Ovary (tissue), 9 donors: ENCODE measurements around the gene NBPF3. TPM values are rescaled to one million over a fixed set of nuclear protein-coding genes. Genes with fewer than 3 reads are reported as not detected.
"Not testable (repeated sequence)": the region's sequence is repeated elsewhere in the genome, so short reads cannot be mapped to it uniquely, and the experiment has no call there.

ENCODE experiments used
- DNase-seq, 5 donors: peaks; one replicate each; pipeline ENCODE4 v3.0.0-alpha.2; 2019 to 2020
- H3K27ac ChIP-seq, 2 donors: fragments of 200-600 bp; one replicate each; pipeline versions ENCODE4 v1.5.1 to v1.8.0; 2019 to 2022
- H3K27me3 ChIP-seq: fragments of 200-600 bp; one replicate; pipeline ENCODE4 v1.8.0; 2022
- H3K36me3 ChIP-seq: fragments of 200-600 bp; sonication (generic); one replicate; pipeline ENCODE4 v1.5.1; 2019
- H3K4me1 ChIP-seq: one replicate; pipeline ENCODE4 v1.8.1; 2013; ENCODE audit warnings: mild to moderate bottlenecking, moderate library complexity; ENCODE audit not compliant: insufficient read depth
- H3K4me3 ChIP-seq: fragments of 200-600 bp; sonication (generic); one replicate; pipeline ENCODE4 v1.5.1; 2017
- H3K9me3 ChIP-seq, 2 donors: fragments of 200-600 bp in 1 of 2; sonication (generic) in 1 of 2; one replicate each; pipeline versions ENCODE4 v1.5.1 to v1.8.1; 2013 to 2019; ENCODE audit warnings: mild to moderate bottlenecking in 1 of 2, moderate library complexity in 1 of 2
- EP300 ChIP-seq: sonication (generic); formaldehyde crosslinking; IDR thresholded peaks from one replicate; pipeline ENCODE4 v1.6.1; 2017; ENCODE audit warnings: antibody characterized with exemption
- POLR2A ChIP-seq: fragments of 450-650 bp; IDR thresholded peaks from one replicate; pipeline ENCODE4 v1.6.1; 2017; ENCODE audit warnings: antibody characterized with exemption, mild to moderate bottlenecking, moderate library complexity
- WGBS, 3 donors: extraction: QIAGEN DNeasy Blood & Tissue Kit in 1 of 3; methylation state at CpG; one replicate each; pipeline versions ENCODE4 v1.1.5 to v1.1.7; 2013 to 2017; 5-methylcytosine and 5-hydroxymethylcytosine counted together
- intact Hi-C, 4 donors: fragments of 100-400 bp; cut with DNase I; formaldehyde crosslinking; loops; one replicate each; pipeline versions ENCODE4 v1.11.0 to v1.15.1; 2022 to 2023
- polyA plus RNA-seq, 2 donors: library from polyadenylated mRNA; stranded (reverse); fragments of 200-250 nt in 1 of 2; fragments of 350-450 nt in 1 of 2; fragmentation: Illumina TruSeq in 1 of 2; extraction: RNeasy Lipid Tissue Mini Kit (QIAGEN cat#74804) in 1 of 2; gene quantifications; one replicate each; pipeline ENCODE4 v1.2.3, GENCODE V29; 2013 to 2014
- total RNA-seq, 7 donors: library from RNA; depleted of rRNA in 2 of 7; stranded (reverse); fragments of >200 nt in 2 of 7; fragmentation: NEBNext Ultra II Directional in 3 of 7; extraction: Animal tissue kit (Norgen Biotek cat#: 25700) in 3 of 7; gene quantifications; one replicate each; pipeline versions ENCODE4 v1.1.0 to v1.2.4, GENCODE V29; 2016 to 2023
- TF ChIP-seq, protein P1 (sequence below), 3 donors: fragments of 450-650 bp in 2 of 3; fragments of 200-600 bp in 1 of 3; IDR thresholded peaks; one replicate each; pipeline versions ENCODE4 v1.5.1 to v1.8.0; 2016 to 2022; ENCODE audit warnings: antibody characterized with exemption in 3 of 3, mild to moderate bottlenecking in 1 of 3
- donor health status: DM: no; HTN: no; CAD: no; lungs with moderate emphysema.
- donor health status: DM: no; HTN: no; CAD: no.
- donor health status: Bipolar disorder and iron deficiency.
- donor health status: DM: yes; HTN: yes; CAD: no.
- donor health status: DM: no; HTN: no; CAD: no.
- donor health status: DM: yes; HTN: yes; CAD: no.

The NBPF3 gene
- total and polyA plus RNA-seq, 9 donors, result 4.2 to 11.1 (median 8.8) TPM

DNA sequence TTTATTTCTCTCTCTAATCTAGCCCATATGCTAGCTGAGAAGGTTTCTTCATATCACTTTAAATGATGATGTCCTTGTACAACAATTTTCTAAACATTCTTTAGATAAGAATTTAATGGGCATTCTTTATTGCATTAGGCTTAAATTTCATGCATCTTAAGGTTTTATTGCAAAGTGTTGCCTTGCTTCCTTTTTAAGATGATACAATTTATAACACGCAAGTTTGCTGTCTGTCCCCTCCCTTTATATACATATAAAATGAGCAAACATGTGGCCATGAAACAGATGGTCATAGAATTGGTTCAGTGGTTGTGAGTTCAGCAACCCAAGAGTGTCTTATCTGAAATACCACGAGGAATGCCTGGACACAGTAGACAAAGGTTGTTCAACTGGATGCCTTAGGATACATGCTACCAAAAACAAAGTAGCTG, 12.1 kb downstream of the NBPF3 start:
- H3K36me3 ChIP-seq, result no peaks in the 10 kb centered on the region
- intact Hi-C loops, result no loop called here
- H3K4me1 ChIP-seq, result no peaks in the 10 kb centered on the region
- H3K27ac ChIP-seq, result no peak overlapping the region
- TF ChIP-seq EP300, result no peak
- TF ChIP-seq POLR2A, result no peak
- TF ChIP-seq, protein P1, sequence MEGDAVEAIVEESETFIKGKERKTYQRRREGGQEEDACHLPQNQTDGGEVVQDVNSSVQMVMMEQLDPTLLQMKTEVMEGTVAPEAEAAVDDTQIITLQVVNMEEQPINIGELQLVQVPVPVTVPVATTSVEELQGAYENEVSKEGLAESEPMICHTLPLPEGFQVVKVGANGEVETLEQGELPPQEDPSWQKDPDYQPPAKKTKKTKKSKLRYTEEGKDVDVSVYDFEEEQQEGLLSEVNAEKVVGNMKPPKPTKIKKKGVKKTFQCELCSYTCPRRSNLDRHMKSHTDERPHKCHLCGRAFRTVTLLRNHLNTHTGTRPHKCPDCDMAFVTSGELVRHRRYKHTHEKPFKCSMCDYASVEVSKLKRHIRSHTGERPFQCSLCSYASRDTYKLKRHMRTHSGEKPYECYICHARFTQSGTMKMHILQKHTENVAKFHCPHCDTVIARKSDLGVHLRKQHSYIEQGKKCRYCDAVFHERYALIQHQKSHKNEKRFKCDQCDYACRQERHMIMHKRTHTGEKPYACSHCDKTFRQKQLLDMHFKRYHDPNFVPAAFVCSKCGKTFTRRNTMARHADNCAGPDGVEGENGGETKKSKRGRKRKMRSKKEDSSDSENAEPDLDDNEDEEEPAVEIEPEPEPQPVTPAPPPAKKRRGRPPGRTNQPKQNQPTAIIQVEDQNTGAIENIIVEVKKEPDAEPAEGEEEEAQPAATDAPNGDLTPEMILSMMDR (IDR thresholded peaks at IDR 0.05), result no peak
- no peaks in the 10 kb centered on the region for H3K9me3 ChIP-seq
- H3K27me3 ChIP-seq, result no peaks in the 10 kb centered on the region
- H3K4me3 ChIP-seq, result no peak overlapping the region
- 39 to 40% (median 39%) methylated on average over 2 of the region's 2 CpGs for WGBS, 3 donors
- no peak for DNase-seq

DNA sequence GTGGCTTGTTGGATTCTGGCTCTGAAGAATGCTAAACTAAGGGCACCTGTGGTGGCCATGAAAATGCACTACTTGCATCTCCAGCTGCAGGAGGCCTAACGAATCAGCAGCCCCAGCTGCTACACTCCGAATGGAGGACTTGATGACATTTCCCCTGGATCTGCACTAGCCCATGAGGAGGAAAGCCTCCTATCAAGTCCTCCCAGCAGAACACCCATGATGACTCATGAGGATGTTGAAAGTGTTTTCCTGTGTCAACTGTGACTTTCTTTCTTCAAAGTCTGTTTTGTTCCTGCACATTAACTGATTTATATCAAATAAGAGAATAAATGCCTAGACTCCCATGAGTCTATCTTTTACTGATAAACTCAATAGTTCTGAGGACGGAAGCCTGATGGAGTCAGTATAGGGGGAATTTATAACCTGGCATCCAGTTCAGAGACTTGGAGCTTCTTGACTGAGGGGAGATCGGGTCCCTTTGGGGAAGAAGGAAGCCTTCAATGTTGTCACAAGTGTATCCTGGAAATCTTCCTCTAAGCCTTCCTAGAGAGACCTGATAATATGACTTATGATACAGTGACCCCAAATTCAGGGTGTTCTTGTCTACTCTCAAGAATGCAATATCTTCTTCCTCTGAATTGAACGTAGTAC, 14.2 kb downstream of the NBPF3 start:
- WGBS, 3 donors, result 77 to 81% (median 78%) methylated on average over 5 of the region's 5 CpGs
- H3K9me3 ChIP-seq, H3K4me1 ChIP-seq, H3K4me3 ChIP-seq, DNase-seq, H3K36me3 ChIP-seq, intact Hi-C loops, H3K27ac ChIP-seq, H3K27me3 ChIP-seq: not testable (repeated sequence)

DNA sequence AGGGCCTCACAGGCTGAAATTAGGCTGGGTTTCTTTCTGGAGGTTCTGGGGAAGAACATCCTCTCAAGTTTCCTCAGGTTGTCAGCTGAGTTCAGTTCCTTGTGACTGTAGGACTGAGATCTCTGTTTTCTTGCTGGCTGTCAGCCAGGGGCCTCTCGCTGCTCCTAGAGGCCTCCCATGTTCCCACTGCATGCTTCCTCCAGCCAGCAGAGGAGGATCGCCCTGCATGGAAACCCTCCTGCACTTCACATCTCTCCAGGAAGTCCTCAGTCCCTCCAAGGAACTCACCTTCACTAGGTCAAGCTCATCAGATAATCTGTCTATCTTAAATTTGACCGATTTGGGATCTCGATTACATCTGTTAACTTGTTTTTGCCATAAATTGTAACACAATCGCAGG, 15.0 kb downstream of the NBPF3 start:
- DNase-seq, H3K27ac ChIP-seq, H3K4me3 ChIP-seq, H3K9me3 ChIP-seq, H3K27me3 ChIP-seq, H3K4me1 ChIP-seq, intact Hi-C loops, H3K36me3 ChIP-seq: not testable (repeated sequence)
- 84 to 93% (median 86%) methylated on average over 4 to 5 of the region's 5 CpGs for WGBS, 3 donors

DNA sequence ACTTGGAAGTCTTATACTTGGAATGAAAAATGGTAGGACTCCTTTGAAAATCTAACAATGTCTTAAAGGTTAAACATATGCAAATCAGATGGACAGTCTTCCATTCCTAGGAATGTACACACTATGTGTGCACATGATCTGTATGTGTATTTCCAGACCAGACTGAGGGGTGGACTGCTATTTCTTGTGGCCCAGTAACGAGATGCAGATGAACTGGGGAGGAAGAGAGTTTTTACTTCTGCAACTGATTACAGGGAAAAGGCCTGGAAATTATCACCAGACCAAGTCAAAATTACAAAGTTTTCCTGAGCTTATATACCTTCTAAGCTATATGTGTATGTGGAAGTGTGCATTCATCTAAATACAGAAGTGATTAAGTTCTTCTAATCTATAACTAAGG, 17.7 kb downstream of the NBPF3 start:
- H3K27me3 ChIP-seq, result no peaks in the 10 kb centered on the region
- no peaks in the 10 kb centered on the region for H3K9me3 ChIP-seq
- DNase-seq, result no peak
- H3K27ac ChIP-seq, result no peak overlapping the region
- 90 to 95% (median 92%) methylated on average over 1 of the region's 1 CpG for WGBS, 3 donors
- no peak overlapping the region for H3K4me3 ChIP-seq
- TF ChIP-seq, protein P1 (IDR thresholded peaks at IDR 0.05), result no peak
- no peaks in the 10 kb centered on the region for H3K4me1 ChIP-seq
- no peaks in the 10 kb centered on the region for H3K36me3 ChIP-seq
- intact Hi-C loops, result no loop called here

DNA sequence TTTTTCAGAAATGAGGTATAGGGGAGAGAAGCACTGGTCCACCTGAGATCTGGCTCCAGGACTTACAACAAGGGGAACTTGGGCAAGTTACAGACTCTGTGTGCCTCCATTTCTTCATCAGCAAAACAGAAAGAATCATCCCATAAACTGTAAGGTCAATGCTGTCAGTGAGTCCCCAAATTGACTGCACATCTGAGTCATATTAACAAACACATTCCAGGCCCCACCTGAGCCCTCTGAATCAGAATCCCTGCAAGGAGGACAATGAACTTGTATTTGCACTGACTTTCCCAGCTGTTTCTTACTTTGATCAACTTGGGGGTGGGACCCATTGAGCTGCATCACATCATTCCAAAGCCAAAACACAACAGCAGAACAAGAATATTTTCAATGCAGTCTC, 25.2 kb downstream of the NBPF3 start:
- H3K4me3 ChIP-seq, H3K36me3 ChIP-seq, H3K4me1 ChIP-seq, H3K27ac ChIP-seq, DNase-seq, H3K27me3 ChIP-seq, intact Hi-C loops, H3K9me3 ChIP-seq: not testable (repeated sequence)

DNA sequence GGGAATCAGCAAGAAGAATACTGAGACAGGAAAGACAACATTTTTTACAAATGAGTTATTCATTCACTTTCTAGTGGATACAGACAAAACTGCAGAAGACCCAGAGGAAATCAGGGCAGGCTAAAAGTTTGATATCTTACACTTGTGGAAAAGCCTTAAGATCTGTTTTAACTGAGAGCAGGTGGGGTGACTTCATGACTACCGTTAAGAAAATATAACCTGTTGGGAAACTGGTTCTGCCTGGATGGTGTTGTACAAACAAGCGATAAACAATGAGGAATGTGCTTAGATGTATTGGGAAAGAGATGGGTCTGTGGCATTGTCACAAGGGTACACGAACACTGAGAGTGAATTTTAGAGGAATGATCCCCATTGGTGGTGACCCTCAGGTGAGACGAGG, 28.0 kb downstream of the NBPF3 start:
- H3K4me3 ChIP-seq, H3K27ac ChIP-seq, H3K27me3 ChIP-seq, H3K4me1 ChIP-seq, intact Hi-C loops, H3K9me3 ChIP-seq, H3K36me3 ChIP-seq, DNase-seq: not testable (repeated sequence)
- 77 to 86% (median 85%) methylated on average over 4 of the region's 4 CpGs for WGBS, 3 donors

DNA sequence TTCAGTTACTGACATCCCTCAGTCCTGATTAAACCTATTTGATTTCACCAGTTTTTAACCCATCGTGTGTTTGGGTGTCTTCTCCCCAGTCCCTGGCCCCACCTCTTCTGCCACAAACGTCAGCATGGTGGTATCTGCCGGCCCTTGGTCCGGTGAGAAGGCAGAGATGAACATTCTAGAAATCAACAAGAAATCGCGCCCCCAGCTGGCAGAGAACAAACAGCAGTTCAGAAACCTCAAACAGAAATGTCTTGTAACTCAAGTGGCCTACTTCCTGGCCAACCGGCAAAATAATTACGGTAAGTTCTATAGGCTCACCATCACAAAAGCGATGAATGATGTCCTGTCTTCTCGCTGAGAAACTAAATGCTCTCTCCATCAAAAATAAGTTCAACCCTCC, 28.7 kb downstream of the NBPF3 start:
- Histone ChIP-seq H3K4me1 (no peaks in the 10 kb centered on the region), H3K27ac (no peak overlapping the region), H3K27me3 (no peaks in the 10 kb centered on the region), H3K36me3 (no peaks in the 10 kb centered on the region), H3K9me3 (no peaks in the 10 kb centered on the region), H3K4me3 (no peak overlapping the region)
- TF ChIP-seq, protein P1 (IDR thresholded peaks at IDR 0.05), result no peak
- TF ChIP-seq POLR2A (no peak), EP300 (no peak)
- WGBS, 3 donors, result 54 to 68% (median 55%) methylated on average over 10 of the region's 10 CpGs
- no peak for DNase-seq
- intact Hi-C loops, result no loop called here
